Dedifferentiated amniotic fluid mesenchymal stem cell (primary cell): ENCODE data around the gene NACC2.

Experiments
- DNase-seq: peaks from one replicate; pipeline ENCODE4 v3.0.0-alpha.2; 2016; ENCODE audit errors: extremely low spot score

Gene NACC2

DNA sequence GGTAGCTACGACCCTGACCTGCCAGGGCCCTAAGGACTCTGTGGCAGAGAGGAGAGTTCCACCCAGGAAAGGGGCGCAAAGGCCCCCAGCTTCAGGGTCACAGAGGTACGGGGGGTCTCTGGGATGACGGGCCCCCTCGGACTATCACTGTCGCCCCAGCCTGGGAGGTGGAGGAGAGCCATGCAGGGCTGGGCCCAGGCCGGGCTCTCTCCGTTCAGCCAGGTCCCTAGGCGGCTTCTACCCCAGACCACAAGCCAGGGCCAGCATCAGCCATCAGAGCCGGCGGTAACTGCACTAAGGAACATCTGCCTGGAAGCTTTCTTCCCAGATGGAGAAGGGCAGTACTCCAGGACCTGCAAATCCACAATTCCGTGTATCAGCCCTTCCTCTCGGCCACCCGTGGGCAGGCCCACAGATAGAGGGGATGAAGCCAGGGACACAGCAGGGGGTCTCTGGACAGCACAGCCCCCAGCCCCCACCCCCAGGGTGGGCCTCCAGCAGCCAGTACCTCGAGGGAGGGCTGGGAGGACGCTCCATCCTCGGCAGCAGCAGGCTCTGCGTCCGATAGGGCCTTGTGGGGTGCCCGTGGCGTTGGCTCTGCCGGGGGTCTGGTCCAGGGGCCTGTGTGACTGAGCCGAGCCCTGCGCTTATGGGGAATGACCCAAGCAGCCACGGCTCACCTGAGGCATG is 38.4 kb downstream of the NACC2 start:
- DNase-seq, result no peak

GRCh38 chr9:136055715-136056545 is 39.2 kb downstream of the NACC2 start:
- no peak for DNase-seq

DNA sequence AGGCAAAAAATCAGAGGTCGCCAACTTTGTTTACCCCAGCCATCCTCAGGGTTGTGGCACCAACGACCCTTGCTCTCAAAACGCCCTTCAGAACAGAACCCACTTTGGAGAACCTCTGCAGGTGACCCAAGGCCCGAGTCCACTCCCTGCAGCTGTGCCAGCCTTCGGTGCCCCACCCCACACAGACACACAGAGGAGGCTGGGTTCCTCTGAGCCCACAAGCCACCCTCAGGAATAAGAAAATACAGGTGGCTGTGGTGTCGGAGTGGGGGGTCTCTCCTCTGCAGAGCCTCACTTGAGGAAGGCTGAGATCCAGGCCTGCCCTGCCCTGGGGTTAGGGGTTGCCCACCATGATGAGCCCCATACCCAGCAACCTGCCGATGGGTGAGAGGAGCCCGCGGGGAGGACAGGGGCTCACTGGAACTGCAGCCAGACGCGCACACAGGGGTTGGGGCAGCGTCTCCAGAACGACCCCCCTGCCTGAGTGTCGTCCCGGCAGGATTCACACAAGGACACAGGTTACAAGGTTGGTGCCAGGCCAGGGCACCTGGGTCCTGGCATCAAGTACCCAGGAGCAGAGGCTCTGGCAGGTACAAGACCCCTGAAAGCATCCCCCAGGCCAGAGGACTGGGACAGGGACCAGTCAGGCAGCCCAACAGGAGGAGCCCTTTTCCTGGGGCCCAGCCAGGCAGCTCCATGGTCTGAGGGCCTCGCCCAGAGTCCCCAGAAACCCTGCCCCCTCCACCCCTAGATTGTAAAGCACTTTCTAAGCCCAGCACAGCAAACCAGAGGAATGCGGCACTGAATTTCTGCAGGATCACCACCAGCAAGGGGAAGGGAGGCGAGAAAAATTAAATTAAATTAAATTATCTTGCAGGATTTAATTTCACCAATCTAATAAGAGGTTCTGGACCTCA is 40.0 kb downstream of the NACC2 start:
- no peak for DNase-seq

GRCh38 chr9:136054146-136054545 is 40.9 kb downstream of the NACC2 start:
- no peak for DNase-seq

GRCh38 chr9:136053757-136054142 is 41.3 kb downstream of the NACC2 start:
- DNase-seq, result no peak

GRCh38 chr9:136052991-136053756 is 41.9 kb downstream of the NACC2 start:
- no peak for DNase-seq

GRCh38 chr9:136052472-136052880 is 42.6 kb downstream of the NACC2 start:
- no peak for DNase-seq

DNA sequence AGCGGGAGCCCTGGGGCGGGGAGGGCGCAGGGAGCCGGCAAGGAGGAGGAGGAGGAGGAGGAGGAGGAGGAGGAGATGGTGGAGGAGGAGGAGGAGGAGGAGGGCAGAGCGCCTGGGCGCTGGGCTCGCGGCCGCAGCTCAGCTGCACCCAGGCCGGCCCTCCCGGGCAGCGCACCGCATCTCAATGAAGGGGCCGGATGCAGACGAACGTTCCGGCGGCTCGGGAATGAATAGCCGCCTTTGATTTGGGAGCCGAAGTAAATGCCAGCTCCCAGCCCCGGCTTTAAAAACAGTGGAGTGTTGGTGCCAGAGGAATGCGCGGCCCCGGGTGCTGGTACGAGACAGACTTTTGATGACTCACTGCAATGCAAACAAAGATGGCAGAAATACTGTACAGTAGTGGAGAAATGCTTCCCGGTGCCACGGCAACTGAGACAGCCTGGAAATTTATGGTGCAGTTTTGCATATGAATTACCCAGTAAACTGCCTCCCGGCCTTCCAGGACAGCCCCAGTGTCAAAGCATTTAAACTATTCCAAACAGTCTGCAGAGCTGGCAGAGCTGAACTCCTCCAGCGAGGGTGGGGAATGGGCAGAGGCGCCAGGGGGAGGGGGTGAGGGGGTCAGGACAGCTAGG is 43.1 kb downstream of the NACC2 start:
- DNase-seq, result peak; percentile 92

GRCh38 chr9:136051453-136051836 is 43.6 kb downstream of the NACC2 start:
- no peak for DNase-seq

GRCh38 chr9:136050701-136051452 is 44.2 kb downstream of the NACC2 start:
- DNase-seq, result no peak

DNA sequence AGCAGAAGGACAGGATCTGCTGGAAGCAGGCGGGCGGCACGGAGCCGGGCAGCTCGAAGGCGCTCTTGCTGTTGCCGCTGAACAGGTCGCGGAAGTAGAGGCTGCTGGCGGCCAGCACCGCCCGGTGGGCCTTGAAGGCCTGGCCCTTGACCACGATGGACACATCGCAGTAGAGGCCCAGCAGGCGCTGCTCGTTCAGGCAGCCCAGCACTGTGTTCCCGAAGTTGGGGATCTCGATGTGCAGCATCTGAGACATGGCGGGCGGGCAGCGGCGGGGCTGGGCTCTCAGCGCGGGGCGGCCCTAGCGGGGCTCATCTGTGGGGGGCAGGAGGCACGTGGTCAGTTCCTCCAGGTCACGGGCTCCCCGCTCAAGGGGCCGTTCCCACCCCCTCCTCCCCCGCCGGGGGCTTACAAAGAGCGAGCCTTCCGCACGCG is 44.8 kb downstream of the NACC2 start:
- DNase-seq, result no peak

DNA sequence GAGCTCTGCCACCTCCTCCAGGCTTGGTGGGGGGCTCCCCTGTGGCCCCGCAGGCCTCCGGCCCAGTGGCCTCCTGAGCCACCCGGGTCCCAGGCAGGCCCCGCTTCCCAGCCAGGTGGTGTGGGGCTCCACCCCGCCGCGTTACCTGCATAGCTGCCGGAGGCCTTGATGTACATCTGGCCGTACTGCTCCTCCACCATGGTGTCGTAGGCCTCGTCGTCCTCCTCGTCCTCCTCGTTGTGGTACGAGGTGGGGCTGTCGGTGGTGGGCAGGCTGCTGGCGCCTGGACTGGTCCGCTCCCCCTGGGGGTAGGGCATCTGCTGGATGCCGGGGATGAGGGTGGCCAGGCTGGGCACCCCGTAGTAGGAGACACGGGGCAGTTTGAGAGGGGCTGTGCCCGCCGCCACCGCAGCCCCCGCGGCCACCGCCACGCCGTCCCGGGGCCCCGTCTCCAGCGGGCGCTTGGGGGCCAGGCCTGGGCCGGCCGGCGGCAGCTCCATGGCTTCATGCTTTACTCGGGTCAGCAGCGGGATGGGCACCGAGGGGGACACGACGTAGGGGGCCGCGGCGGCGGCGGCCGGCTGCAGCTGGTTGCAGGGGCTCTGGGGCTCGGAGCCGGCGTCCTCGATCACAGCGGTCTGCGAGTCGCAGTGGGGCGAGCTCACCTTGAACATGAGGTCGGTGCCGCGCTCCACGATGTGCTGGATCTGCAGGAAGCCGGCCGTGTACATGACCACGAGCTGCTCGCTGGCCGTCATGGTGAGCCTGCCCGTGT is 45.4 kb downstream of the NACC2 start:
- no peak for DNase-seq

- no peak for DNase-seq
Observed at GRCh38 chr9:136048560-136049411, 46.3 kb downstream of the NACC2 start.

GRCh38 chr9:136047775-136048559 is 47.1 kb downstream of the NACC2 start:
- DNase-seq, result no peak

GRCh38 chr9:136047076-136047774 is 47.9 kb downstream of the NACC2 start:
- DNase-seq, result no peak

DNA sequence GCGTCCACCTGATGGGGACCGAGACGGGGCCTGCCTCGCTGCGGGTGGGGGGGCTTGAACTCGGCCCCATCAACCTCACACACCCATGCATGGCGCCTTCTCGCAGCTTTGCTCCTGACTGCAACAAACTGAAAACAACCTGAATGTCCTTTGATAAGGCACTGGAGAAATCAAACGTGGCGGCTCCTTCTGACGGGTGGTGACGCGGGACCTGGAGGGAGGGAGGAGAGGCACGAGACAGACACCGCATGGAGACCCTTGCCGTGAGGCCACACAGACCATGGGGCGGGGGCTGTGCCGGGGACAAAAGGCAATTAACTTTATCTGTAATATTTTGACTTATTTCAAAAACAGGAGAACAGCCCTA is 48.6 kb downstream of the NACC2 start:
- DNase-seq, result no peak
